Measurements from ENCODE around the gene CRYBA1.
A peak's percentile ranks its signal among the peaks of the same experiment; 100 is the strongest.

CRYBA1 gene

DNA sequence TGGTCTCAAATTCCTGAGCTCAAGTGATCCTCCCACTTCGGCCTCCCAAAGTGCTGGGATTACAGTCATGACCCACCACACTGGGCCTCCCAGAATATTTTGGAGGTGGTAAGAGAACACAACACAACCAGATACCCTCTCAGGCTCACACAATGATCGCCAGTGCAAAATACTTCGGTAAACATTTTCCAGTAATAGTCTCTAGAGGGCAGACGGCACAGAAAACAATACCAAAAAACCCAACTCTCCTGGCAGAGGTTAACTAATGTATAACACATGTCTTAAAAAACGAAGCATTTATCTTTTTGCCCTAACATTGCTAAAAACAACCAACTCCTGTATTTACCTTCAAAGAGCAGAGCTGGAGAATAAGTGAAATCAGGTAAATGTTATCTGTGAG lies 36.8 kb downstream of the CRYBA1 start:
- peak; percentile 19 for DNase-seq

DNA sequence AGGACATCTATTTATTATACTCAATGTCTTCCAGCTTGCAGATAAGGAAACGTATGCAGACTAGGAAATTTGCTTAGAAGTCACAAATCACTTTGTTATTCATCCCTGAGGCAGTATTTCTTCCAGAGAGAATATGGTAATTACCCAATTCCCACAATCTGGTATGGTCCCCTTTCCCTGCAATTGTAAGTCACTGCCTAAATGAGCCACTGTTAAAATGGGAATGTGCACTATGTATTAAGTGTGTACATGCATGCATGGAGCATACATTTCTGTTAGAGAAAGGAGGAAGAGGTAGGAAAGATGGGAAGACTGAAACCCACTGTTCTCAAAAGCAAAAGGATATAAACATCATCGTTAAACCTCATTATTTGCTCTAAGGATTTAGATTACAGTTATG lies 37.3 kb downstream of the CRYBA1 start:
- DNase-seq: no peak

DNA sequence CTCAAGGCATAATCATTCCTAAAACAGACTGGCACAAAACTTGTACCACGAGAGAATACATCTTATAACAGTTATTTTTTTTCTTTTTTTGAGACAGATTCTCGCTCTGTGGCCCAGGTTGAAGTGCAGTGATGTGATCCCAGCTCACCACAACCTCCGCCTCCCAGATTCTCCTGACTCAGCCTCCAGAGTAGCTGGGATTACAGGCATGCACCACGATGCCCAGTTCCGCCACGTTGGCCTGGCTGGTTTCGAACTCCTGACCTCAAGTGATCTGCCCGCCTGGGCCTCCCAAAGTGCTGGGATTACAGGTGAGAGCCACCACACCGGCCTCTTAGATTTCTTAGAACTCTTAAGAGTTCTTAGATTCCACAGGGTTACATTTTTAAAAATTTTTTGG lies 43.2 kb downstream of the CRYBA1 start:
- no peak for DNase-seq

DNA sequence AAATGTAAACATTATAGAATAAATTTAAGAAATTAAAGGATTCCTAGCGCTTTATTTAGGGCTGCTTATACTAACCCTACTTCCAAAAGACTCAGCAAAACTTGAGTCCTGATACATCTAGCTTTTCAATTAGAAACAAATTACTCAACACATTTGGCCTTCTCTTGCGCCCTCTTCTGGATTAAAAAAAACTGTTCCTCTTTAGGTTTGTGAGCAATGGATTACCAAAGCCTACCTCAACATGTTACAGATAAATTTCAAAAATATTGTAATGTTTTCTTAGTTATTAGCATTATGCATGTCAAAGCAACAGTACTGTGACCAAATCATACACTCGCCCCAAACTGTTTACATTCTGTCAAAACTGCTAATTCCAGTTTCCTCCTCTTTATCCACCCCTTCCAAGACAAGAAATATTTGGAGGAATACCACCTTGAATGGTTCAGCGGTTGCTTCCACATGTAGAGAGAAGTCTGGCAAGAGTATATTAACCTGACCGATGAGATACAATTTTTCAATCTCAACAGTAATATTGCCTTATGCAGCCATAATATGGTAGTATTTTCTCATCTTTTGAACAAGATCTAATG lies 44.6 kb downstream of the CRYBA1 start:
- peak; percentile 78 for DNase-seq

DNA sequence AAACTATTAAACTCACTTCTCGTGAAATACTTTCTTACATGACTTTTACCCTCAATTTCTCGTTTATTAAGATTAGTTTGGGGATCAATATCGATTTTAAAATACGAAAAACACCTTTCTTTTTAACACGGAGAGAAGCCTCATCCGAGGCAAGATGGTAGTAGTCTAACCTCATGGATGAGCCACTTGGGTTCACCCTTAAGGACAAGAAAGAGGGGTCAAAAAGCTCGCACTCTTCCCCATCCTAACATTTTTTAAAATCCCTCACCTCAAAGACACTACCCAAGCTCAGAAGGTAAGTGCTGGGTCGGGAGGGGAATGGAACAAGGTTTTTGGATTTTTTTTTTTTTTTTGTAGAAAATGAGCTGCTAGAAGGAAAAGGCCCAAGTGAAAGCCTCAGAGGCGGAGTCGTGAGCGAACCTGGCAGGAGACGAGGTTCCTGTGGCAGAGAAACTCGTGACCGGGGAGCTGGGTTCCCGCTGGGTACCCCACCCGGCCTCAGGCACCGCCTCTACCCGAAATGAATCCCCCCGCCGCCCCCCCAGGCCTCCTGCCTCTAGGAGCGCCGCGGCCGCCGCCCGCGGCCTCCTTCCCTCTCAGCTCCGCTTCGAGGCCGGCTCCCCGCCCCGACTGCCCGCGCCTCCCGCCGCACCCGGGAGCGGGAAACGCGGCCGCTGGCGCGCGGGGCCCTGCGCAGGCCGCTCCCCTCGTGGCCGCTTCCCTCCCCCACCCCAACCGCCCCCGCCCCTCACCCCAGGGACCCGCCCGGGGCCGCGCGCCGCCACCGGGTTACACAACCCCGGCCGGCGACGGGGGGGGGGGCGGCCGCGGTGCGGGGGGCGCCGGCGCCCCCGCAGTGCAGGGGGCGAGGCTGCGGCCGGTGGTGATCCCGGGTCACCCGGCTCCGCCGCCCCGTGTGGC lies 45.7 kb downstream of the CRYBA1 start:
- peak; percentile 54 for DNase-seq

DNA sequence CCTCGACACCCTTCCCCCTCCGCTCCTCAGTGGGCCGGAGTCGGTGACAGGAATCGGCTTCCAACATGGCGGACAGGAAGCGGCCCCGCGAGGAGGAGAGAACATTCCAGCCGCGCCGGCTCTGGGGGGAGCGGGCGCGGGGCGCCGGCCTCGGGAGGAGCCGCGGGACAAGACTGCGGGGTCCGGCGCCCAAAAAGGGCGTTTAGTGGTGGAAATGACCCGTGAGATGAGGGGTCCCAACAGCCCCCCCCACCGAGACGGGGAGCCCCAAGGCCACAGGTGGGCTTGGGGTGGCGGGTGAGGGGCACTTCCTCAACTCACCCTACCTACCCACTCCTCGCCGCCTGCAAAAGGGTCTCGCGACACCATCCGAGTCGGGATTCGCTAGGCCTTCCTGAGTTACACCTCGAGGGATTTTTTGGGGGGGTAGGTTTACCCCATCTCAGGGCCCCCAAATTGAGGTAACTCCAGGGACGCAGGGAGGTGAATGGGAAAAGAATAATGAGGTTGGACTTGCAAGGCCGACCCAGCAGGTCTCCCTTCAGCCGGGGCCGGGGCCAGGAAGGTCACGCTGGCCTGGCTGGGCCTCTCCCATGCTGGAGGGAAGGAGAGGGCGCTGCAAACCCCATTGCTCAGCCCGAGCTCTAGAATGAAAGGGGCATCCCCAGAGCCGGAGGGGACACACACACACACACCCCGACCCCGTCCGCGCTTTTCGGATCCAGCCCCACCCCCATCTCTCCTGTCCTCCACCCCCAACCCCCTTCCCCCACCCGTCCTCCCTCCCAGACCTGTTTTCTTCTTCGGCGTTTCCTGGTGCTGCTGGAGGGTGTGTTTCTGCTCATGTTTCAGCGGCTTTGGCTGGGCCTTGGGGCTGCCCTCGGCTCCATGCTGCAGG lies 46.6 kb downstream of the CRYBA1 start:
- peak; percentile 69 for DNase-seq

DNA sequence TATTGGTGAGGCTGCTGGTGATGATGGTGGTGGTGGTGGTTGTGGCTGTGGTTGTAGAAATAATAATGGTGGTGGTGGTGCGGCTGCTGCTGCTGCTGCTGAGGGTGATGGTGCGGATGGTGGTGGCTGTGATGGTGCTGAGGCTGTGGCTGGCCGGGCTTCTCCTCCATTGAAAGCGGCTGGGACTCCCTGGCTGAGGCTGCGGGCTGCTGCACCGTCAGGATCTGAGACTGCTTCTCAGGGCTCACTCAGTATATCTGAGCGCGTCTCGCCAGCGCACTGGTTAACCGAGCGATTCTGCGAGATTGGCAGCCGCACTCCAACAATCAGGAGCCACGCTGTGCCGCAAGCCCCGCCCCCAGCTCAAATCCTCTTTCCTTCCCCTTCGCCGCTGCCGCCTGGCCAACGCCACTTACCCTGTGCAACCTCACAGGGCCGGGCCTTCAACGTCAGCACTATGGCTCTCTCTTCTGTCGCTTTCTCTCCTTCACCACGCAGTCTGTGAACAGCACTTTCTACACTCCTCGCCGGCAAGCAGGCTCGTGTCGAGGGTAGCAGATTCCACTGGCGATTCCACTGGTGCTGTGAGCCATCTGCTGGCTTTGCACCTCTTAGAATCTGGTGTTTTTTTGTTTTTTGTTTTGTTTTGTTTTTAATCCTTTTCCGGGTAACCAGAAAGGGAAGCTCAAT lies 47.4 kb downstream of the CRYBA1 start, which contains the start of gene NUFIP2:
Gene NUFIP2 (minus strand): TSS at position 259 of the 690 bp plus-strand sequence. CDS start 89 bp downstream, at position 170.
- DNase-seq: peak; percentile 99

DNA sequence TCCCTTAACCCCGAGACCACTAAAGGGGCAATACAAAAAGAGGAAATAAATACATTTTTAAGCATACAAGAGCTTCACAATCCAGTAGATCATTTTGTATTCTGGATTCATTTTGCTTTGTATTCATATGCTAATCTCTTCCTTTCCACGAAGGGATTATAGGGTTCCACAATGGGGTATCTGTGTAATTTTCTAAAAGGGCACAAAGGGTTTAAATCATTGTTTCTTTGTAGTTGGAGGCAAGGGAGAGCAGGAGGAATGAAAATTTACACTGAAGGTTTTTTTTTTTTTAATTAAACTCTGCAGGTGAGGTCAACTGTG lies 47.9 kb downstream of the CRYBA1 start:
- no peak for DNase-seq

DNA sequence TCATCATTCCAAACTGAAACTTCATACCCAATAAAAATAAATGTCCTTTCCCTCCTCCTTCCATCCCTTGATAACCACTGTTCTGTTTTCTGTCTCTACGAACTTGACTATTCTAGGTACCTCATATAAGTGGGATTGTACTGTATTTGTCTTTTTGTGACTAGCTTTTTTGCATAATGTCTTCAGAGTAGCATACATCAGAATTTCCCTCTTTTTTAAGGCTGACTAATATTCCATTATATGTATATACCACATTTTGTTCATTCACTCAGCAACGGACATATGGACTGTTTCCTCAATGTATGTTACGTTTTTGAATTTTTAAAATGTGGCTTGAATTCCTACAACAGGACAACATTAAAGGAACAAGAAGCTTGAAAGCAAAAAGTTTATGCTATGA lies 48.8 kb downstream of the CRYBA1 start:
- no peak for DNase-seq

DNA sequence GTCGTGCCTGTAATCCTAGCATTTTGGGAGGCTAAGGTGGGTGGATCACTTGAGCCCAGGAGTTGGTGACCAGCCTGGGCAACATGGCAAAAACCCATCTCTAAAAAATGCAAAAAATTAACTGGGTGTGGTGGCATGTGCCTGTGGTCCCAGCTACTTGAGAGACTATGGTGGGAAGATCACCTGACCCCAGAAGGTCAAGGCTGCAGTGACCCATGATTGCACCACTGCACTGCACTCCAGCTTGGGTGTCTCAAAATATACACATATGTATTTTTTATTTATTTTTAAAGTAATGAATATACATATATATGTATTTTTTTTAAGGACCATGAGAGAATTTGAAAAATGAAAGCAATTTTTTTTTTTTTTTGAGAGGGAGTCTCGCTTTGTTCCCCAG lies 52.4 kb downstream of the CRYBA1 start:
- DNase-seq: no peak

DNA sequence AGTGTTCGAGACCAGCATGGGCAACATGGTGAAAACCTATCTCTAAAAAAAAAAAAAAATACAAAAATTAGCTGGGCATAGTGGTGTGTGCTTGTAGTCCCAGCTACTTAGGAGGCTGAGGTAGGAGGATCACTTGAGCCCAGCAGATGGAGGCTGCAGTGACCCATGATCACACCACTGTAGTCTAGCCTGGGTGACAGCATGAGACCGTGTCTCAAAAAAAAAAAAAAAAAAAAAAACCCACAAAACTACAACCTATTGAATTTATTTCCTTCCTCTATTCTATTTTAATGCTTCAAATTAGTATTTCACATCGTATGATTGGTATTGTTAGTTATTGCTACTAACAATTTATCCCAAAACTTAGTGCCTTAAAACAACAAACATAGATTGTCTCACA lies 56.7 kb downstream of the CRYBA1 start:
- no peak for DNase-seq

All from EL (cell line).